Activated CD8-positive, alpha-beta memory T cell treated with anti-CD3 and anti-CD28 coated beads for 1 hour (primary cell): ENCODE results near the gene GNPTAB.

Experiments used
- DNase-seq, 2 donors: peaks; one replicate each; pipeline ENCODE4 v3.0.0-alpha.2; 2020; ENCODE audit warnings: low read depth in 1 of 2; ENCODE audit errors: extremely low read depth in 1 of 2

The GNPTAB gene

GRCh38 chr12:101809208-101809607 lies 21.6 kb downstream of the GNPTAB start:
- no peak for DNase-seq

- no peak for DNase-seq
Measured at GRCh38 chr12:101806265-101806664, 24.5 kb downstream of the GNPTAB start.

- DNase-seq, result no peak
Measured at GRCh38 chr12:101804409-101804808, 26.4 kb downstream of the GNPTAB start.

- DNase-seq, result no peak
Measured at GRCh38 chr12:101803978-101804377, 26.8 kb downstream of the GNPTAB start.

- no peak for DNase-seq
Measured at GRCh38 chr12:101802486-101802885, 28.3 kb downstream of the GNPTAB start.

GRCh38 chr12:101799774-101800173 lies 31.0 kb downstream of the GNPTAB start:
- no peak for DNase-seq

GRCh38 chr12:101795786-101796185 lies 35.0 kb downstream of the GNPTAB start:
- no peak for DNase-seq

- DNase-seq, result no peak
Measured at GRCh38 chr12:101795013-101795412, 35.7 kb downstream of the GNPTAB start.

- no peak for DNase-seq
Measured at GRCh38 chr12:101794574-101794973, 36.2 kb downstream of the GNPTAB start.

GRCh38 chr12:101793401-101793800 lies 37.4 kb downstream of the GNPTAB start:
- DNase-seq, result no peak

GRCh38 chr12:101792046-101792931 lies 38.5 kb downstream of the GNPTAB start:
- DNase-seq, result no peak

- no peak for DNase-seq
Measured at GRCh38 chr12:101789171-101789570, 41.6 kb downstream of the GNPTAB start.

GRCh38 chr12:101785671-101786070 lies 45.1 kb downstream of the GNPTAB start:
- DNase-seq, result no peak

GRCh38 chr12:101784376-101784775 lies 46.4 kb downstream of the GNPTAB start:
- no peak for DNase-seq

- DNase-seq, result no peak
Measured at GRCh38 chr12:101783838-101784237, 46.9 kb downstream of the GNPTAB start.

GRCh38 chr12:101783150-101783549 lies 47.6 kb downstream of the GNPTAB start:
- DNase-seq, result no peak

GRCh38 chr12:101782273-101782731 lies 48.5 kb downstream of the GNPTAB start:
- no peak for DNase-seq

- no peak for DNase-seq
Measured at GRCh38 chr12:101781834-101782233, 48.9 kb downstream of the GNPTAB start.

GRCh38 chr12:101780599-101780998 lies 50.2 kb downstream of the GNPTAB start:
- no peak for DNase-seq

- no peak for DNase-seq
Measured at GRCh38 chr12:101779626-101780025, 51.1 kb downstream of the GNPTAB start.

GRCh38 chr12:101779200-101779599 lies 51.6 kb downstream of the GNPTAB start:
- no peak for DNase-seq

GRCh38 chr12:101777978-101778377 lies 52.8 kb downstream of the GNPTAB start:
- DNase-seq, result no peak

- DNase-seq, result no peak
Measured at GRCh38 chr12:101777485-101777884, 53.3 kb downstream of the GNPTAB start.
